Measurements from ENCODE around the gene C1orf159. TPM values are rescaled to one million over a fixed set of nuclear protein-coding genes. Genes with fewer than 3 reads are reported as not detected.

The C1orf159 gene
- total and polyA plus RNA-seq, 9 of the 15 experiments (the other 6 are each of a cell fraction or from before 2014, with no cell fraction given): 0.28 to 54.9 (median 10.6) TPM

- H3K4me1 ChIP-seq (replicated peaks in 1 of 2; ENCODE audit: control insufficient read depth in 2 of 2, insufficient read depth in 2 of 2, low read length in 2 of 2): peaks cover 0 to 79% of the 10 kb centered on the region in 2 experiments; a peak in 4 of 5 replicates
- H3K4me3 ChIP-seq: no peak overlapping the region
- ATAC-seq: no peak
- WGBS (ENCODE audit: insufficient coverage, low coverage, missing lambda C conversion rate): 41% methylated on average over 10 of the region's 15 CpGs
- DNase-seq (ENCODE audit: extremely low read depth in 1 of 4, low spot score in 3 of 4): no peak
- no peak overlapping the region for H3K27ac ChIP-seq (ENCODE audit: extremely low read depth, low read depth, low read length)
- CTCF ChIA-PET (ENCODE audit: low intra/inter-chr PET ratio): no interaction called here
- H3K27me3 ChIP-seq (ENCODE audit: control insufficient read depth in 2 of 2, insufficient read depth in 2 of 2, low read length in 2 of 2): peaks cover 4 to 11% of the 10 kb centered on the region in 2 experiments; a peak in 3 of 5 replicates
- H3K36me3 ChIP-seq (ENCODE audit: control insufficient read depth, insufficient read depth, low read length): no peaks in the 10 kb centered on the region
- no peak for FAIRE-seq
- peak overlapping the region in 1 of 2 experiments; percentile 65; a peak in 2 of 4 replicates for H3K9ac ChIP-seq (ENCODE audit: insufficient read depth in 1 of 2, low read depth in 2 of 2, low read length in 2 of 2)
- no peaks in the 10 kb centered on the region for H3K79me2 ChIP-seq (ENCODE audit: control insufficient read depth, insufficient read depth, low read length)
- TF ChIP-seq TFAP4 (CRISPR knock-in tag; IDR thresholded peaks at IDR 0.05; ENCODE audit: borderline replicate concordance) (peak; percentile 6; the same call in 1 of the 2 replicates), ZNF431 (CRISPR knock-in tag; IDR thresholded peaks at IDR 0.05) (no peak)
- 0 out of 2 replicates have a peak, but pooled peaks cover 4% of the 10 kb centered on the region for H4K20me1 ChIP-seq (replicated peaks; ENCODE audit: control insufficient read depth, insufficient read depth, low read length)
- POLR2A ChIA-PET: no interaction called here
- no peaks in the 10 kb centered on the region for H3K9me1 ChIP-seq (ENCODE audit: control insufficient read depth, insufficient read depth, low read length)
- H3K4me2 ChIP-seq (ENCODE audit: insufficient read depth, low read length): no peak overlapping the region
- no TSS peak for BruUV-seq (replicated peaks)
- in situ Hi-C loops (cut with MboI) (no loop called here), intact Hi-C loops (cut with micrococcal nuclease) (no loop called here)
- no peaks in the 10 kb centered on the region for H3K9me3 ChIP-seq (replicated peaks; ENCODE audit: control insufficient read depth, insufficient read depth, low read depth, low read length)
- H2AFZ ChIP-seq (ENCODE audit: low read depth, low read length): no peak overlapping the region
Observed at GRCh38 chr1:1141911-1142250, 26.0 kb upstream of the C1orf159 start.

- Histone ChIP-seq H3K4me2 (ENCODE audit: insufficient read depth, low read length) (no peak overlapping the region), H3K4me3 (no peak overlapping the region), H2AFZ (ENCODE audit: low read depth, low read length) (no peak overlapping the region), H4K20me1 (replicated peaks; ENCODE audit: control insufficient read depth, insufficient read depth, low read length) (no peaks in the 10 kb centered on the region), H3K36me3 (ENCODE audit: control insufficient read depth, insufficient read depth, low read length) (no peaks in the 10 kb centered on the region), H3K27me3 (ENCODE audit: control insufficient read depth in 2 of 2, insufficient read depth in 2 of 2, low read length in 2 of 2) (0 out of 5 replicates have a peak, but pooled peaks cover 0 to 6% of the 10 kb centered on the region in 2 experiments), H3K27ac (ENCODE audit: extremely low read depth, low read depth, low read length) (no peak overlapping the region), H3K9me1 (ENCODE audit: control insufficient read depth, insufficient read depth, low read length) (no peaks in the 10 kb centered on the region), H3K4me1 (replicated peaks in 1 of 2; ENCODE audit: control insufficient read depth in 2 of 2, insufficient read depth in 2 of 2, low read length in 2 of 2) (peaks cover 0 to 79% of the 10 kb centered on the region in 2 experiments; a peak in 4 of 5 replicates), H3K79me2 (ENCODE audit: control insufficient read depth, insufficient read depth, low read length) (no peaks in the 10 kb centered on the region), H3K9me3 (replicated peaks; ENCODE audit: control insufficient read depth, insufficient read depth, low read depth, low read length) (no peaks in the 10 kb centered on the region), H3K9ac (ENCODE audit: insufficient read depth in 1 of 2, low read depth in 2 of 2, low read length in 2 of 2) (peak overlapping the region in 1 of 2 experiments; percentile 65; a peak in 2 of 4 replicates)
- DNase-seq (ENCODE audit: extremely low read depth in 1 of 4, low spot score in 3 of 4): peak in 3 of 4 experiments; percentile 54 to 72 (median 69)
- peak; percentile 14; the same call in 2 of the 3 replicates for ATAC-seq
- no TSS peak for BruUV-seq (replicated peaks)
- WGBS (ENCODE audit: insufficient coverage, low coverage, missing lambda C conversion rate): 27% methylated on average over 18 of the region's 25 CpGs
- POLR2A ChIA-PET: no interaction called here
- intact Hi-C loops (cut with micrococcal nuclease) (no loop called here), in situ Hi-C loops (cut with MboI) (no loop called here)
- CTCF ChIA-PET (ENCODE audit: low intra/inter-chr PET ratio): no interaction called here
- FAIRE-seq: no peak
- TF ChIP-seq NBN (IDR thresholded peaks at IDR 0.05; ENCODE audit: low read depth): no peak
- TF ChIP-seq, protein P1, sequence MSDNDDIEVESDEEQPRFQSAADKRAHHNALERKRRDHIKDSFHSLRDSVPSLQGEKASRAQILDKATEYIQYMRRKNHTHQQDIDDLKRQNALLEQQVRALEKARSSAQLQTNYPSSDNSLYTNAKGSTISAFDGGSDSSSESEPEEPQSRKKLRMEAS (CRISPR knock-in tag; IDR thresholded peaks at IDR 0.05): no peak
- no peak for TF ChIP-seq ZNF263 (CRISPR knock-in tag; IDR thresholded peaks at IDR 0.05; ENCODE audit: borderline replicate concordance)
- TF ChIP-seq PCBP2 (IDR thresholded peaks at IDR 0.05; ENCODE audit: low read depth, low read length, poor library complexity, severe bottlenecking): no peak
- no peak for TF ChIP-seq ELF2 (CRISPR knock-in tag; IDR thresholded peaks at IDR 0.05)
- no peak for TF ChIP-seq ZNF165 (CRISPR knock-in tag; IDR thresholded peaks at IDR 0.05; ENCODE audit: borderline replicate concordance)
- TF ChIP-seq BCOR (IDR thresholded peaks at IDR 0.05): no peak
- TF ChIP-seq, protein P2, sequence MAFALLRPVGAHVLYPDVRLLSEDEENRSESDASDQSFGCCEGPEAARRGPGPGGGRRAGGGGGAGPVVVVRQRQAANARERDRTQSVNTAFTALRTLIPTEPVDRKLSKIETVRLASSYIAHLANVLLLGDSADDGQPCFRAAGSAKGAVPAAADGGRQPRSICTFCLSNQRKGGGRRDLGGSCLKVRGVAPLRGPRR (CRISPR knock-in tag; IDR thresholded peaks at IDR 0.05): no peak
- no peak for TF ChIP-seq MLLT1 (IDR thresholded peaks at IDR 0.05)
- TF ChIP-seq KLF6 (CRISPR knock-in tag; IDR thresholded peaks at IDR 0.05; ENCODE audit: borderline replicate concordance): no peak
- TF ChIP-seq FOXJ3 (CRISPR knock-in tag; IDR thresholded peaks at IDR 0.05): no peak
Observed at GRCh38 chr1:1141244-1141910, 25.5 kb upstream of the C1orf159 start.
